K562 (cell line): ENCODE results near the gene EPHB6. TPM values are rescaled to one million over a fixed set of nuclear protein-coding genes. Genes with fewer than 3 reads are reported as not detected.

ENCODE experiments used
- ATAC-seq: fragments of 200-7000 bp; cut with Tn5 transposase; 3 replicates; pipeline ENCODE4 v1.9.1; 2020; ENCODE audit warnings: moderate library complexity
- BruUV-seq: library from RNA; stranded (reverse); fragments of 400-500 nt; replicated peaks from 2 replicates; lab custom pipeline; 2021; lab: Mats Ljungman, UMichigan
- CTCF ChIA-PET: fragments of 300-600 bp; formaldehyde crosslinking; extraction: SDS; loops from one replicate; lab custom pipeline; 2021; ENCODE audit warnings: low intra/inter-chr PET ratio; lab: Yijun Ruan, JAX
- POLR2A ChIA-PET: fragments of 300-600, 350-650 bp; sonication (Branson Sonifier 250); formaldehyde crosslinking; extraction: SDS; loops from one replicate; lab custom pipeline; 2021; ENCODE audit warnings: antibody characterized with exemption, inconsistent platforms; lab: Yijun Ruan, JAX
- DNase-seq, 4 experiments: peaks; one replicate each; pipeline versions ENCODE4 v3.0.0 to v3.0.0-alpha.2; 2011 to 2018; ENCODE audit warnings: low spot score in 3 of 4, mixed read lengths in 3 of 4; ENCODE audit errors: extremely low read depth in 1 of 4
- FAIRE-seq: peaks from 2 replicates; lab custom pipeline; 2011; peaks lifted over from hg19 to GRCh38; lab: Jason Lieb, UNC
- H2AFZ ChIP-seq: 2 replicates; pipeline ENCODE4 v1.6.0; 2011; ENCODE audit warnings: low read depth, low read length, control low read depth, inconsistent platforms
- H3K27ac ChIP-seq: fragments of 200-600 bp; 3 replicates; pipeline ENCODE4 v1.8.0; 2011; ENCODE audit warnings: low read depth, mild to moderate bottlenecking, control low read depth, inconsistent platforms, low read length, moderate library complexity, mixed read lengths; ENCODE audit errors: extremely low read depth
- H3K27me3 ChIP-seq, 2 experiments: fragments of 300-600 bp in 1 of 2; 2 replicates in 1 of 2; 3 replicates in 1 of 2; pipeline versions ENCODE4 v1.6.0 to v1.8.0; 2011; ENCODE audit warnings: inconsistent platforms in 2 of 2, low read length in 2 of 2, mild to moderate bottlenecking in 1 of 2, mixed read lengths in 1 of 2, moderate library complexity in 1 of 2; ENCODE audit not compliant: control insufficient read depth in 2 of 2, insufficient read depth in 2 of 2
- H3K36me3 ChIP-seq: fragments of 300-600 bp; 3 replicates; pipeline ENCODE4 v1.8.0; 2011; ENCODE audit warnings: mild to moderate bottlenecking, low read length, inconsistent platforms; ENCODE audit not compliant: control insufficient read depth, insufficient read depth
- H3K4me1 ChIP-seq, 2 experiments: fragments of 200-600 bp in 1 of 2; replicated peaks in 1 of 2; 2 replicates in 1 of 2; 3 replicates in 1 of 2; pipeline versions ENCODE4 v1.5.1 to v1.8.0; 2011; ENCODE audit warnings: inconsistent platforms in 2 of 2, low read length in 2 of 2, mild to moderate bottlenecking in 1 of 2, mixed read lengths in 1 of 2, moderate library complexity in 1 of 2; ENCODE audit not compliant: control insufficient read depth in 2 of 2, insufficient read depth in 2 of 2
- H3K4me2 ChIP-seq: 2 replicates; pipeline ENCODE4 v1.6.1; 2011; ENCODE audit warnings: low read length, control low read depth, inconsistent platforms, mixed read lengths; ENCODE audit not compliant: insufficient read depth
- H3K4me3 ChIP-seq: fragments of 200-600 bp; sonication (generic), shearing (Covaris generic); 2 replicates; pipeline ENCODE4 v1.5.1; 2016; ENCODE audit warnings: control low read depth, inconsistent platforms
- H3K79me2 ChIP-seq: fragments of 200-600 bp; 3 replicates; pipeline ENCODE4 v1.8.0; 2011; ENCODE audit warnings: low read length, inconsistent platforms; ENCODE audit not compliant: control insufficient read depth, insufficient read depth
- H3K9ac ChIP-seq, 2 experiments: 2 replicates each; pipeline versions ENCODE4 v1.6.0 to v1.6.1; 2011; ENCODE audit warnings: low read depth in 2 of 2, low read length in 2 of 2, control low read depth in 1 of 2, inconsistent platforms in 1 of 2, mild to moderate bottlenecking in 1 of 2, mixed read lengths in 1 of 2; ENCODE audit not compliant: insufficient read depth in 1 of 2
- H3K9me1 ChIP-seq: one replicate; pipeline ENCODE4 v1.6.0; 2011; ENCODE audit warnings: inconsistent platforms, mild to moderate bottlenecking, low read length, moderate library complexity; ENCODE audit not compliant: control insufficient read depth, insufficient read depth
- H3K9me3 ChIP-seq: replicated peaks from 2 replicates; pipeline ENCODE4 v1.5.1; 2011; ENCODE audit warnings: low read depth, low read length, inconsistent platforms; ENCODE audit not compliant: control insufficient read depth, insufficient read depth
- H4K20me1 ChIP-seq: replicated peaks from 2 replicates; pipeline ENCODE4 v1.6.1; 2011; ENCODE audit warnings: low read length, inconsistent platforms, mixed read lengths; ENCODE audit not compliant: control insufficient read depth, insufficient read depth
- FOS ChIP-seq: IDR thresholded peaks from 3 replicates; pipeline ENCODE4 v1.6.1; 2011; ENCODE audit not compliant: insufficient read length; ENCODE audit errors: extremely low read depth
- MTA3 ChIP-seq: fragments of 450-650 bp; formaldehyde crosslinking; IDR thresholded peaks from 2 replicates; pipeline ENCODE4 v1.6.1; 2017; ENCODE audit warnings: mild to moderate bottlenecking, borderline replicate concordance
- SRF ChIP-seq, 2 experiments: fragments of 250-450, 450-650 bp in 1 of 2; sonication (Bioruptor Pico) in 1 of 2; sonication (generic) in 1 of 2; formaldehyde crosslinking; IDR thresholded peaks; 2 replicates each; pipeline versions ENCODE4 v1.5.0 to v1.5.1; 2020 to 2022; ENCODE audit warnings: mild to moderate bottlenecking in 1 of 2, missing genetic modification reagents in 1 of 2
- TEAD4 ChIP-seq, 2 experiments: sonication (generic) in 1 of 2; formaldehyde crosslinking in 1 of 2; IDR thresholded peaks; 2 replicates each; pipeline versions ENCODE4 v1.6.1 to v1.8.0; 2012 to 2022; ENCODE audit warnings: borderline replicate concordance in 1 of 2, inconsistent platforms in 1 of 2, low read length in 1 of 2, mild to moderate bottlenecking in 1 of 2, missing genetic modification reagents in 1 of 2
- WGBS: fragments of 100-300 bp; shearing (Covaris generic); methylation state at CpG from one replicate; pipeline ENCODE4 v1.1.6; 2016; ENCODE audit warnings: low coverage, mixed read lengths; ENCODE audit not compliant: insufficient coverage; ENCODE audit errors: missing lambda C conversion rate; 5-methylcytosine and 5-hydroxymethylcytosine counted together
- in situ Hi-C: fragments of 300-500 bp; cut with MboI; formaldehyde crosslinking; loops from 4 replicates; pipeline ENCODE4 v1.15.0; 2018; ENCODE audit warnings: inconsistent platforms, mixed read lengths
- intact Hi-C: fragments of 100-400 bp; cut with micrococcal nuclease; formaldehyde crosslinking; loops from 2 replicates; pipeline ENCODE4 v1.14.2; 2022
- polyA plus RNA-seq, 8 experiments: library from polyadenylated mRNA; depleted of rRNA in 4 of 8; stranded (reverse) in 5 of 8; unstranded in 3 of 8; fragments of >200 nt; fragmentation: Nextera tagmentation in 2 of 8; fragmentation: Illumina TruSeq in 1 of 8; extraction: Ambion mirVana in 2 of 8; extraction: Trizol in 1 of 8; gene quantifications; 2 replicates each; pipeline versions ENCODE4 v1.2.1 to v1.2.3, GENCODE V29; 2011 to 2014; ENCODE audit warnings: inconsistent platforms in 1 of 8, missing spikeins in 1 of 8
- total RNA-seq, 7 experiments: library from RNA; depleted of rRNA in 6 of 7; stranded (reverse); fragments of >200 nt in 6 of 7; fragmentation: Illumina TruSeq in 2 of 7; extraction: Trizol in 2 of 7; gene quantifications; 2 replicates each; pipeline versions ENCODE4 v1.2.1 to v1.2.3, GENCODE V29; 2011 to 2021; ENCODE audit warnings: low replicate concordance in 1 of 7
- TF ChIP-seq, protein P1 (sequence below): fragments of 250-450 bp; sonication (Bioruptor Pico); IDR thresholded peaks from 2 replicates; pipeline ENCODE4 v1.8.0; 2022; ENCODE audit warnings: moderate library complexity, mild to moderate bottlenecking, inconsistent platforms

The EPHB6 gene
- total and polyA plus RNA-seq, 9 of the 15 experiments (the other 6 are each of a cell fraction or from before 2014, with no cell fraction given), result 1.4 to 123 (median 7.6) TPM

GRCh38 chr7:142914121-142914520, 59.2 kb downstream of the EPHB6 start:
- CTCF ChIA-PET, result no interaction called here
- no peaks in the 10 kb centered on the region for H4K20me1 ChIP-seq
- peaks cover 2 to 4% of the 10 kb centered on the region in 2 experiments; a peak in 3 of 5 replicates for H3K4me1 ChIP-seq
- H3K27ac ChIP-seq, result no peak overlapping the region
- TF ChIP-seq, protein P1, sequence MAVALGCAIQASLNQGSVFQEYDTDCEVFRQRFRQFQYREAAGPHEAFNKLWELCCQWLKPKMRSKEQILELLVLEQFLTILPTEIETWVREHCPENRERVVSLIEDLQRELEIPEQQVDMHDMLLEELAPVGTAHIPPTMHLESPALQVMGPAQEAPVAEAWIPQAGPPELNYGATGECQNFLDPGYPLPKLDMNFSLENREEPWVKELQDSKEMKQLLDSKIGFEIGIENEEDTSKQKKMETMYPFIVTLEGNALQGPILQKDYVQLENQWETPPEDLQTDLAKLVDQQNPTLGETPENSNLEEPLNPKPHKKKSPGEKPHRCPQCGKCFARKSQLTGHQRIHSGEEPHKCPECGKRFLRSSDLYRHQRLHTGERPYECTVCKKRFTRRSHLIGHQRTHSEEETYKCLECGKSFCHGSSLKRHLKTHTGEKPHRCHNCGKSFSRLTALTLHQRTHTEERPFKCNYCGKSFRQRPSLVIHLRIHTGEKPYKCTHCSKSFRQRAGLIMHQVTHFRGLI (CRISPR knock-in tag), result no peak
- TF ChIP-seq FOS, result no peak
- TF ChIP-seq TEAD4 (IDR thresholded peaks at IDR 0.05; ENCODE audit: low read length), result no peak
- no peak for TF ChIP-seq TEAD4 (CRISPR knock-in tag; IDR thresholded peaks at IDR 0.05; ENCODE audit: borderline replicate concordance)
- no peak for TF ChIP-seq MTA3
- TF ChIP-seq SRF (CRISPR knock-in tag; IDR thresholded peaks at IDR 0.05), result no peak
- ATAC-seq (no peak), DNase-seq (no peak), FAIRE-seq (no peak)
- no peak overlapping the region for H3K9ac ChIP-seq
- POLR2A ChIA-PET, result no interaction called here
- no peaks in the 10 kb centered on the region for H3K9me1 ChIP-seq
- H3K79me2 ChIP-seq, result no peaks in the 10 kb centered on the region
- BruUV-seq, result no TSS peak
- intact Hi-C loops, result no loop called here
- H3K36me3 ChIP-seq, result no peaks in the 10 kb centered on the region
- peaks cover 3 to 42% of the 10 kb centered on the region in 2 experiments; a peak in 4 of 5 replicates for H3K27me3 ChIP-seq
- in situ Hi-C loops, result no loop called here
- WGBS, result 0% methylated on average over 1 of the region's 1 CpG
- H3K4me2 ChIP-seq, result no peak overlapping the region
- no peak overlapping the region for H2AFZ ChIP-seq
- H3K4me3 ChIP-seq, result no peak overlapping the region
- no peaks in the 10 kb centered on the region for H3K9me3 ChIP-seq
